Mesenchymal stem cell (in vitro differentiated cells and primary cell): ENCODE results near the gene C1RL. TPM values are rescaled to one million over a fixed set of nuclear protein-coding genes. Genes with fewer than 3 reads are reported as not detected.

Source experiments
- DNase-seq: peaks from one replicate; pipeline ENCODE4 v3.0.0-alpha.2; 2013
- H2AFZ ChIP-seq: one replicate; pipeline ENCODE4 v1.6.1; 2013; ENCODE audit warnings: low read depth, mild to moderate bottlenecking, control low read depth, inconsistent platforms, low read length, moderate library complexity
- H2AK5ac ChIP-seq: 2 replicates; pipeline ENCODE4 v1.6.1; 2013; ENCODE audit warnings: low read length, moderate library complexity, mild to moderate bottlenecking, inconsistent platforms; ENCODE audit not compliant: severe bottlenecking
- H2BK120ac ChIP-seq: one replicate; pipeline ENCODE4 v1.6.1; 2013; ENCODE audit warnings: low read depth, mild to moderate bottlenecking, inconsistent platforms, low read length, moderate library complexity
- H2BK12ac ChIP-seq, 2 experiments: one replicate each; pipeline ENCODE4 v1.6.1; 2013; ENCODE audit warnings: inconsistent platforms in 2 of 2, low read length in 2 of 2, mild to moderate bottlenecking in 2 of 2, moderate library complexity in 2 of 2, control low read depth in 1 of 2
- H2BK15ac ChIP-seq: one replicate; pipeline ENCODE4 v1.6.1; 2013; ENCODE audit warnings: mild to moderate bottlenecking, low read depth, inconsistent platforms; ENCODE audit not compliant: poor library complexity, severe bottlenecking
- H2BK5ac ChIP-seq: 2 replicates; pipeline ENCODE4 v1.6.1; 2013; ENCODE audit warnings: low read depth, mild to moderate bottlenecking, low read length, control low read depth, inconsistent platforms; ENCODE audit not compliant: poor library complexity, severe bottlenecking
- H3K14ac ChIP-seq, 2 experiments: one replicate each; pipeline ENCODE4 v1.6.1; 2013; ENCODE audit warnings: inconsistent platforms in 2 of 2, low read length in 2 of 2, control low read depth in 1 of 2, mild to moderate bottlenecking in 1 of 2, moderate library complexity in 1 of 2
- H3K18ac ChIP-seq, 2 experiments: one replicate each; pipeline ENCODE4 v1.6.1; 2013; ENCODE audit warnings: inconsistent platforms in 2 of 2, low read length in 2 of 2, control low read depth in 1 of 2, low read depth in 1 of 2, mild to moderate bottlenecking in 1 of 2
- H3K23ac ChIP-seq, 2 experiments: one replicate each; pipeline ENCODE4 v1.6.1; 2013; ENCODE audit warnings: inconsistent platforms in 2 of 2, low read length in 2 of 2, mild to moderate bottlenecking in 2 of 2, moderate library complexity in 2 of 2, control low read depth in 1 of 2
- H3K27ac ChIP-seq: 2 replicates; pipeline ENCODE4 v1.5.1; 2013; ENCODE audit warnings: mild to moderate bottlenecking, moderate library complexity, low read length, control low read depth, inconsistent platforms; ENCODE audit not compliant: poor library complexity, severe bottlenecking
- H3K27me3 ChIP-seq, 2 experiments: 2 replicates each; pipeline versions ENCODE4 v1.6.1 to v1.7.0; 2013; ENCODE audit warnings: low read length in 2 of 2, mild to moderate bottlenecking in 2 of 2, moderate library complexity in 2 of 2, control low read depth in 1 of 2, inconsistent platforms in 1 of 2; ENCODE audit not compliant: control insufficient read depth in 1 of 2, insufficient read depth in 1 of 2
- H3K36me3 ChIP-seq, 2 experiments: 2 replicates each; pipeline versions ENCODE4 v1.6.1 to v1.7.0; 2013; ENCODE audit warnings: low read length in 2 of 2, control low read depth in 1 of 2, inconsistent platforms in 1 of 2, low read depth in 1 of 2, mild to moderate bottlenecking in 1 of 2; ENCODE audit not compliant: insufficient read depth in 2 of 2, control insufficient read depth in 1 of 2
- H3K4ac ChIP-seq, 2 experiments: one replicate each; pipeline ENCODE4 v1.6.1; 2013; ENCODE audit warnings: inconsistent platforms in 2 of 2, low read length in 2 of 2, mild to moderate bottlenecking in 2 of 2, moderate library complexity in 2 of 2, control low read depth in 1 of 2, low read depth in 1 of 2
- H3K4me1 ChIP-seq: 2 replicates; pipeline ENCODE4 v1.6.1; 2013; ENCODE audit warnings: low read depth, low read length, control low read depth; ENCODE audit not compliant: control insufficient read depth, insufficient read depth
- H3K4me2 ChIP-seq: 2 replicates; pipeline ENCODE4 v1.6.1; 2013; ENCODE audit warnings: low read length, mild to moderate bottlenecking, inconsistent platforms; ENCODE audit not compliant: poor library complexity, severe bottlenecking
- H3K4me3 ChIP-seq, 2 experiments: 2 replicates each; pipeline versions ENCODE4 v1.5.1 to v1.7.0; 2013; ENCODE audit warnings: low read length in 2 of 2, mild to moderate bottlenecking in 2 of 2, control low read depth in 1 of 2, low read depth in 1 of 2; ENCODE audit not compliant: insufficient read depth in 1 of 2
- H3K79me1 ChIP-seq: replicated peaks from 2 replicates; pipeline ENCODE4 v1.6.1; 2013; ENCODE audit warnings: mild to moderate bottlenecking, control low read depth, low read length, inconsistent platforms; ENCODE audit not compliant: poor library complexity, severe bottlenecking
- H3K9ac ChIP-seq: 2 replicates; pipeline ENCODE4 v1.7.0; 2013; ENCODE audit warnings: mild to moderate bottlenecking, low read length, moderate library complexity
- H3K9me3 ChIP-seq: 2 replicates; pipeline ENCODE4 v1.7.0; 2013; ENCODE audit warnings: mild to moderate bottlenecking, low read length; ENCODE audit not compliant: control insufficient read depth
- H4K8ac ChIP-seq: one replicate; pipeline ENCODE4 v1.6.1; 2013; ENCODE audit warnings: inconsistent platforms, mild to moderate bottlenecking, low read length, moderate library complexity
- H4K91ac ChIP-seq: one replicate; pipeline ENCODE4 v1.6.1; 2013; ENCODE audit warnings: mild to moderate bottlenecking, low read length, inconsistent platforms
- WGBS: methylation state at CpG from one replicate; pipeline ENCODE4 v1.1.7; 2013; ENCODE audit warnings: mixed read lengths; 5-methylcytosine and 5-hydroxymethylcytosine counted together
- small RNA-seq: library from polyadenylated mRNA; stranded (forward); fragments of <200 nt; extraction: miRNeasy Mini kit (QIAGEN cat#:217004); gene quantifications from one replicate; pipeline ENCODE3, GENCODE V24; 2013; ENCODE audit warnings: low read depth

Gene C1RL

GRCh38 chr12:7045913-7046312, 63.1 kb downstream of the C1RL start:
- no peak overlapping the region for H2BK12ac ChIP-seq
- H3K23ac ChIP-seq, result no peak overlapping the region
- H3K9ac ChIP-seq, result no peak overlapping the region
- no peak overlapping the region for H2BK120ac ChIP-seq
- no peak overlapping the region for H3K18ac ChIP-seq
- no peak overlapping the region for H3K14ac ChIP-seq
- no peaks in the 10 kb centered on the region for H3K79me1 ChIP-seq
- 90% methylated on average over 9 of the region's 9 CpGs for WGBS
- H4K8ac ChIP-seq, result no peak overlapping the region
- H3K4me3 ChIP-seq, result no peak overlapping the region
- peaks cover 0 to 6% of the 10 kb centered on the region in 2 experiments for H3K27me3 ChIP-seq
- no peak for DNase-seq
- no peak overlapping the region for H3K27ac ChIP-seq
- no peaks in the 10 kb centered on the region for H3K4me1 ChIP-seq
- H3K4ac ChIP-seq, result no peak overlapping the region
- H2AK5ac ChIP-seq, result no peak overlapping the region
- no peak overlapping the region for H2BK5ac ChIP-seq
- no peaks in the 10 kb centered on the region for H3K36me3 ChIP-seq
- no peaks in the 10 kb centered on the region for H3K9me3 ChIP-seq
- H2AFZ ChIP-seq, result no peak overlapping the region
- no peak overlapping the region for H4K91ac ChIP-seq
- no peak overlapping the region for H3K4me2 ChIP-seq
- no peak overlapping the region for H2BK15ac ChIP-seq

Small RNA genes within 50 kb of the gene (small RNA-seq; reads per million reads assigned to genes)
- not detected for gene RNU6-485P
